DND-41 (cell line): Measurements from ENCODE around the gene ZCCHC2.

Experiments
- CTCF ChIP-seq: IDR thresholded peaks from 2 replicates; pipeline ENCODE4 v1.5.1; 2012; ENCODE audit warnings: borderline replicate concordance, low read length, moderate library complexity, mild to moderate bottlenecking; ENCODE audit not compliant: poor library complexity, severe bottlenecking; ENCODE audit errors: extremely low read depth
- EZH2 ChIP-seq: IDR thresholded peaks from 3 replicates; pipeline ENCODE4 v1.6.1; 2012; ENCODE audit warnings: borderline replicate concordance, low read depth, mild to moderate bottlenecking, moderate library complexity, low read length, inconsistent platforms; ENCODE audit not compliant: severe bottlenecking

GRCh38 chr18:62596145-62597005, 73.5 kb downstream of the ZCCHC2 start:
- TF ChIP-seq CTCF, result no peak
- TF ChIP-seq EZH2, result no peak
